Breast epithelium (tissue), 4 donors: ENCODE results near the gene SFXN5. TPM values are rescaled to one million over a fixed set of nuclear protein-coding genes. Genes with fewer than 3 reads are reported as not detected.
A peak's percentile ranks its signal among the peaks of the same experiment; 100 is the strongest.

Experiments used
- DNase-seq, 2 donors: peaks; one replicate each; pipeline ENCODE4 v3.0.0-alpha.2; 2019; ENCODE audit warnings: low spot score in 2 of 2
- H3K27ac ChIP-seq, 2 donors: fragments of 200-600 bp; sonication (generic) in 1 of 2; one replicate each; pipeline ENCODE4 v1.5.1; 2016 to 2019; ENCODE audit warnings: mild to moderate bottlenecking in 1 of 2
- H3K27me3 ChIP-seq, 2 donors: fragments of 200-600 bp; sonication (generic) in 1 of 2; one replicate each; pipeline versions ENCODE4 v1.5.1 to v1.6.0; 2017 to 2019; ENCODE audit warnings: control low read depth in 1 of 2, mild to moderate bottlenecking in 1 of 2
- H3K36me3 ChIP-seq: fragments of 200-600 bp; one replicate; pipeline ENCODE4 v1.5.1; 2019
- H3K4me1 ChIP-seq, 2 donors: fragments of 200-600 bp; sonication (generic); one replicate each; pipeline ENCODE4 v1.5.1; 2016 to 2019; ENCODE audit warnings: control low read depth in 1 of 2
- H3K4me3 ChIP-seq, 3 donors: fragments of 200-600 bp; sonication (generic); 1 replicate in 2 of 3; 2 replicates in 1 of 3; pipeline ENCODE4 v1.5.1; 2016 to 2019; ENCODE audit warnings: mild to moderate bottlenecking in 3 of 3, moderate library complexity in 2 of 3
- H3K9me3 ChIP-seq, 2 donors: fragments of 200-600 bp; sonication (generic) in 1 of 2; one replicate each; pipeline ENCODE4 v1.5.1; 2016 to 2019; ENCODE audit warnings: control low read depth in 1 of 2
- POLR2A ChIP-seq: fragments of 450-650 bp; IDR thresholded peaks from one replicate; pipeline ENCODE4 v1.6.1; 2016; ENCODE audit warnings: antibody characterized with exemption, mild to moderate bottlenecking, moderate library complexity
- POLR2AphosphoS5 ChIP-seq, 3 donors: sonication (generic); formaldehyde crosslinking; IDR thresholded peaks; one replicate each; pipeline ENCODE4 v1.6.1; 2017; ENCODE audit warnings: antibody characterized with exemption in 3 of 3
- intact Hi-C: fragments of 100-400 bp; cut with DNase I; formaldehyde crosslinking; loops from one replicate; pipeline ENCODE4 v1.15.1; 2023; ENCODE audit warnings: low total_unique reads
- total RNA-seq, 3 donors: library from RNA; depleted of rRNA; stranded (reverse); fragments of >200 nt; gene quantifications; one replicate each; pipeline ENCODE4 v1.1.0, GENCODE V29; 2016
- TF ChIP-seq, protein P1 (sequence below), 3 donors: fragments of 450-650 bp; IDR thresholded peaks; one replicate each; pipeline ENCODE4 v1.5.1; 2016 to 2017; ENCODE audit warnings: antibody characterized with exemption in 3 of 3, mild to moderate bottlenecking in 3 of 3, moderate library complexity in 3 of 3

SFXN5 gene
- total RNA-seq, 3 donors from 2014 or later, result 6.7 to 19.6 (median 12.8) TPM

DNA sequence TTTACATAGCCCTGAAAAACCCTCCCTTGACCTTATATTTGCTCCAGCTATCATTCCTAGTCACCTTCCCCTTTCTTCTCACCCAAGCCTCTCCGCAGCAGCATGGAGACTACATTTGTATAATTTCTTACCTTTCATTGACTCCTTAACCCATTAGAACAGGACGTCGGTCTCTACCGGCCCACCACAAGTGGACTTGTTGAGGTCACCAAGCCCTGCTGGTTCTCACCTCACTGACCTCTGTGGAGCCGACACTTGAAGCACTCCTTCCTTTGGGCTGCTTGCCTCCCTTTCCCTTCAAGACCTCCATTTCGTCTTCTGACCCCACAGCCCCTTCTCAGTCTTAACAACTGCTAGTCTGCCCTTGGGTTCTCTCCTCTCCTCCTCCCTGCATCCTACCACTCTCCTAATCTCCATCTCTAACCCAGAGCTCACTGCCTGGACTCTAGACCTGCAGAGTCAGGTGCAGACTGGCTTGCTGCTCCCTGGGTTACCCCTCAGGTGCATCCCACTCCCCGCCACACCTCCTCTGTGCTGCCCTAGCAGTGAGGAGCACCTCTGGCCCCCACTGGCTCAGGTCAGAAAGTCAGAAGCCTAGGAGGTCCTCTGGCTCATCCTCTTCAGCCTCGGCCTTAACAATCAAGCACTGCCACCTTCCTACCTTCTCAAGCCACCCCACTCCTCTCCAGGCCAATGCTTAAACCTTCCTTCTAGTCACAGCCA, 5.3 kb upstream of the SFXN5 start:
- Histone ChIP-seq H3K27ac (no peak overlapping the region), H3K9me3 (no peaks in the 10 kb centered on the region), H3K4me3 (no peak overlapping the region), H3K36me3 (no peaks in the 10 kb centered on the region), H3K27me3 (no peaks in the 10 kb centered on the region), H3K4me1 (peaks cover 0 to 8% of the 10 kb centered on the region in 2 donors)
- intact Hi-C loops, result no loop called here
- DNase-seq, result no peak
- TF ChIP-seq POLR2AphosphoS5 (IDR thresholded peaks at IDR 0.05) (no peak), POLR2A (no peak)
- TF ChIP-seq, protein P1, sequence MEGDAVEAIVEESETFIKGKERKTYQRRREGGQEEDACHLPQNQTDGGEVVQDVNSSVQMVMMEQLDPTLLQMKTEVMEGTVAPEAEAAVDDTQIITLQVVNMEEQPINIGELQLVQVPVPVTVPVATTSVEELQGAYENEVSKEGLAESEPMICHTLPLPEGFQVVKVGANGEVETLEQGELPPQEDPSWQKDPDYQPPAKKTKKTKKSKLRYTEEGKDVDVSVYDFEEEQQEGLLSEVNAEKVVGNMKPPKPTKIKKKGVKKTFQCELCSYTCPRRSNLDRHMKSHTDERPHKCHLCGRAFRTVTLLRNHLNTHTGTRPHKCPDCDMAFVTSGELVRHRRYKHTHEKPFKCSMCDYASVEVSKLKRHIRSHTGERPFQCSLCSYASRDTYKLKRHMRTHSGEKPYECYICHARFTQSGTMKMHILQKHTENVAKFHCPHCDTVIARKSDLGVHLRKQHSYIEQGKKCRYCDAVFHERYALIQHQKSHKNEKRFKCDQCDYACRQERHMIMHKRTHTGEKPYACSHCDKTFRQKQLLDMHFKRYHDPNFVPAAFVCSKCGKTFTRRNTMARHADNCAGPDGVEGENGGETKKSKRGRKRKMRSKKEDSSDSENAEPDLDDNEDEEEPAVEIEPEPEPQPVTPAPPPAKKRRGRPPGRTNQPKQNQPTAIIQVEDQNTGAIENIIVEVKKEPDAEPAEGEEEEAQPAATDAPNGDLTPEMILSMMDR (IDR thresholded peaks at IDR 0.05), result no peak

GRCh38 chr2:73075477-73076373, 4.2 kb upstream of the SFXN5 start:
- peak in 1 of 2 donors; percentile 26 for DNase-seq
- TF ChIP-seq POLR2A, result no peak
- TF ChIP-seq POLR2AphosphoS5 (IDR thresholded peaks at IDR 0.05), result no peak
- TF ChIP-seq, protein P1 (IDR thresholded peaks at IDR 0.05), result no peak
- peak overlapping the region in 1 of 2 donors; percentile 41 for H3K27ac ChIP-seq
- no peak overlapping the region for H3K4me3 ChIP-seq
- H3K27me3 ChIP-seq, result no peaks in the 10 kb centered on the region
- peaks cover 0 to 9% of the 10 kb centered on the region in 2 donors for H3K4me1 ChIP-seq
- intact Hi-C loops, result no loop called here
- H3K9me3 ChIP-seq, result no peaks in the 10 kb centered on the region
- H3K36me3 ChIP-seq, result no peaks in the 10 kb centered on the region

- H3K27me3 ChIP-seq, result no peaks in the 10 kb centered on the region
- intact Hi-C loops, result no loop called here
- H3K9me3 ChIP-seq, result no peaks in the 10 kb centered on the region
- H3K36me3 ChIP-seq, result no peaks in the 10 kb centered on the region
- H3K4me3 ChIP-seq, result no peak overlapping the region
- DNase-seq, result no peak
- H3K4me1 ChIP-seq, result peaks cover 0 to 9% of the 10 kb centered on the region in 2 donors
- H3K27ac ChIP-seq, result no peak overlapping the region
- TF ChIP-seq POLR2AphosphoS5 (IDR thresholded peaks at IDR 0.05) (no peak), POLR2A (no peak)
- TF ChIP-seq, protein P1 (IDR thresholded peaks at IDR 0.05), result no peak
These were observed 2.9 kb upstream of the SFXN5 start for GRCh38 chr2:73074110-73075069.

GRCh38 chr2:73072416-73072815, 904 bp upstream of the SFXN5 start:
- no peak for DNase-seq
- TF ChIP-seq POLR2A, result no peak
- TF ChIP-seq POLR2AphosphoS5 (IDR thresholded peaks at IDR 0.05), result no peak
- TF ChIP-seq, protein P1 (IDR thresholded peaks at IDR 0.05), result no peak
- Histone ChIP-seq H3K27me3 (no peaks in the 10 kb centered on the region), H3K4me3 (peak overlapping the region; percentile 89 to 93 (median 92)), H3K27ac (peak overlapping the region; percentile 45 to 86), H3K9me3 (no peaks in the 10 kb centered on the region), H3K36me3 (no peaks in the 10 kb centered on the region), H3K4me1 (peaks cover 0 to 9% of the 10 kb centered on the region in 2 donors)
- intact Hi-C loops, result no loop called here
